Smooth muscle cell (in vitro differentiated cells): Measurements from ENCODE around the gene GABBR2. TPM values are rescaled to one million over a fixed set of nuclear protein-coding genes. Genes with fewer than 3 reads are reported as not detected.

ENCODE experiments used
- DNase-seq: peaks from one replicate; lab custom pipeline; 2025; ENCODE audit not compliant: unreplicated experiment; lab: John Stamatoyannopoulos, UW
- H2AFZ ChIP-seq: fragments of 200-600 bp; sonication (generic); 2 replicates; pipeline ENCODE4 v1.6.0; 2016; ENCODE audit warnings: antibody characterized with exemption, low read depth, mild to moderate bottlenecking
- H3F3A ChIP-seq: fragments of 200-600 bp; sonication (generic); 2 replicates; pipeline ENCODE4 v1.6.0; 2017; ENCODE audit warnings: antibody characterized with exemption, low read depth
- H3K27ac ChIP-seq: fragments of 200-600 bp; sonication (generic); 2 replicates; pipeline ENCODE4 v1.5.1; 2016; ENCODE audit warnings: low read depth, mild to moderate bottlenecking
- H3K27me3 ChIP-seq: fragments of 200-600 bp; sonication (generic); 2 replicates; pipeline ENCODE4 v1.6.1; 2016; ENCODE audit warnings: low read depth, mild to moderate bottlenecking
- H3K36me3 ChIP-seq: fragments of 200-600 bp; sonication (generic); 2 replicates; pipeline ENCODE4 v1.5.1; 2016; ENCODE audit warnings: low read depth
- H3K4me1 ChIP-seq: fragments of 200-600 bp; sonication (generic); 2 replicates; pipeline ENCODE4 v1.5.1; 2016; ENCODE audit warnings: low read depth
- H3K4me2 ChIP-seq: fragments of 200-600 bp; sonication (generic); 2 replicates; pipeline ENCODE4 v1.6.0; 2016; ENCODE audit warnings: mild to moderate bottlenecking
- H3K4me3 ChIP-seq: fragments of 200-600 bp; sonication (generic); 2 replicates; pipeline ENCODE4 v1.5.1; 2016; ENCODE audit warnings: mild to moderate bottlenecking
- H3K79me2 ChIP-seq: fragments of 200-600 bp; sonication (generic); 2 replicates; pipeline ENCODE4 v1.6.0; 2016; ENCODE audit warnings: low read depth, mild to moderate bottlenecking
- H3K9ac ChIP-seq: fragments of 200-600 bp; sonication (generic); 2 replicates; pipeline ENCODE4 v1.6.0; 2016; ENCODE audit warnings: low read depth
- H3K9me3 ChIP-seq: fragments of 200-600 bp; sonication (generic); replicated peaks from 2 replicates; pipeline ENCODE4 v1.5.1; 2016; ENCODE audit warnings: low read depth
- H4K20me1 ChIP-seq: fragments of 200-600 bp; sonication (generic); 2 replicates; pipeline ENCODE4 v1.6.0; 2016; ENCODE audit warnings: low read depth
- CTCF ChIP-seq: fragments of 200-600 bp; sonication (generic); IDR thresholded peaks from 2 replicates; pipeline ENCODE4 v1.5.1; 2017; ENCODE audit warnings: borderline replicate concordance, mild to moderate bottlenecking, antibody characterized with exemption; ENCODE audit not compliant: insufficient read depth, poor library complexity, severe bottlenecking
- WGBS: methylation state at CpG from one replicate; pipeline ENCODE4 v1.1.7; 2016; ENCODE audit warnings: low lambda C conversion rate; 5-methylcytosine and 5-hydroxymethylcytosine counted together
- polyA plus RNA-seq: library from polyadenylated mRNA; unstranded; fragments of >200 nt; fragmentation: Nextera tagmentation; extraction: Ambion mirVana; gene quantifications from 2 replicates; pipeline ENCODE4 v1.2.1, GENCODE V29; 2016
- total RNA-seq: library from RNA; depleted of rRNA; stranded (reverse); fragments of >200 nt; gene quantifications from 2 replicates; pipeline ENCODE4 v1.2.3, GENCODE V29; 2014

The GABBR2 gene
- total and polyA plus RNA-seq, 2 experiments from 2014 or later = 0.25 TPM; not detected in 1

GRCh38 chr9:98330831-98331230 lies 377.9 kb downstream of the GABBR2 start:
- WGBS = 82% methylated on average over 6 of the region's 6 CpGs
- Histone ChIP-seq H3K4me2 (no peak overlapping the region), H3K4me3 (no peak overlapping the region), H3K27ac (no peak overlapping the region), H3K9me3 (no peaks in the 10 kb centered on the region), H3K79me2 (no peaks in the 10 kb centered on the region), H4K20me1 (no peaks in the 10 kb centered on the region), H3K27me3 (peaks cover 7% of the 10 kb centered on the region), H3F3A (no peaks in the 10 kb centered on the region), H3K9ac (no peak overlapping the region), H3K36me3 (no peaks in the 10 kb centered on the region), H2AFZ (no peak overlapping the region), H3K4me1 (no peaks in the 10 kb centered on the region)
- no peak for DNase-seq
- TF ChIP-seq CTCF = no peak

GRCh38 chr9:98329904-98330303 lies 378.8 kb downstream of the GABBR2 start:
- no peak overlapping the region for H3K9ac ChIP-seq
- H3K4me1 ChIP-seq = no peaks in the 10 kb centered on the region
- no peaks in the 10 kb centered on the region for H4K20me1 ChIP-seq
- H3K27me3 ChIP-seq = peaks cover 7% of the 10 kb centered on the region
- no peak overlapping the region for H3K4me2 ChIP-seq
- 74% methylated on average over 4 of the region's 4 CpGs for WGBS
- no peaks in the 10 kb centered on the region for H3F3A ChIP-seq
- no peak overlapping the region for H3K4me3 ChIP-seq
- no peak for DNase-seq
- H3K9me3 ChIP-seq = no peaks in the 10 kb centered on the region
- H3K79me2 ChIP-seq = no peaks in the 10 kb centered on the region
- TF ChIP-seq CTCF = no peak
- no peak overlapping the region for H2AFZ ChIP-seq
- H3K36me3 ChIP-seq = no peaks in the 10 kb centered on the region
- H3K27ac ChIP-seq = no peak overlapping the region

DNA sequence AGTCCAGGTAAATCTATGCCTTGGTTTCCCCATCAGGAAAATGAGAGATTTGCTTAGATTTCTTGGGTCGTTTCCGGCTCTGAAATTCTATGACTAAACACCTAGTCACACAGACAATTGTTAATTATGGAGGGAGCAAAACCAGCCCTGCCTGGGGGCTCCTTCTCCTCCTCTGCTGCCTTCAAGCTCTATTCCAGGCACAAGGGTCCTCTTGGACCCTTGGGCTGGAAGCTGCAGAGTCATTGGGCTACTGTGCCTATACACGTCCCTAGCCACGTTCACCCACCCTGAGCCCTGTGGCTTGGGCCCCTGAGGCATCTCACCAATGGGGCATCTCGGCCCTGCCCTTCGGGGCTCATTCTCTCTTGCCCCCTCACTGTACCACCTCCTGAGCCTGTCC lies 379.5 kb downstream of the GABBR2 start:
- DNase-seq = no peak
- Histone ChIP-seq H3K9ac (no peak overlapping the region), H3K27ac (no peak overlapping the region), H3K27me3 (peaks cover 7% of the 10 kb centered on the region), H3K36me3 (no peaks in the 10 kb centered on the region), H4K20me1 (no peaks in the 10 kb centered on the region), H3K4me1 (no peaks in the 10 kb centered on the region), H3K9me3 (no peaks in the 10 kb centered on the region), H2AFZ (no peak overlapping the region), H3K4me2 (no peak overlapping the region), H3K4me3 (no peak overlapping the region), H3K79me2 (no peaks in the 10 kb centered on the region), H3F3A (no peaks in the 10 kb centered on the region)
- WGBS = 87% methylated on average over 6 of the region's 6 CpGs
- no peak for TF ChIP-seq CTCF

GRCh38 chr9:98328770-98329169 lies 380.0 kb downstream of the GABBR2 start:
- Histone ChIP-seq H3K27ac (no peak overlapping the region), H3K36me3 (no peaks in the 10 kb centered on the region), H3K4me1 (no peaks in the 10 kb centered on the region), H3K9me3 (no peaks in the 10 kb centered on the region), H4K20me1 (no peaks in the 10 kb centered on the region), H3K79me2 (no peaks in the 10 kb centered on the region), H3K27me3 (peaks cover 7% of the 10 kb centered on the region), H3K9ac (no peak overlapping the region), H3K4me2 (no peak overlapping the region), H3F3A (no peaks in the 10 kb centered on the region), H3K4me3 (no peak overlapping the region), H2AFZ (no peak overlapping the region)
- no peak for TF ChIP-seq CTCF
- 80% methylated on average over 4 of the region's 4 CpGs for WGBS
- no peak for DNase-seq
